HG03342 (cell line): ENCODE measurements around the gene CCS.
A peak's percentile ranks its signal among the peaks of the same experiment; 100 is the strongest.
"Not testable (repeated sequence)": the region's sequence is repeated elsewhere in the genome, so short reads cannot be mapped to it uniquely, and the experiment has no call there.

Source experiments
- ATAC-seq: cut with Tn5 transposase; IDR thresholded peaks from one replicate; pipeline ENCODE4 v1.9.1; 2021; ENCODE audit warnings: mild to moderate bottlenecking, moderate library complexity; ENCODE audit not compliant: unreplicated experiment

CCS gene

GRCh38 chr11:66625041-66625751 lies 32.2 kb downstream of the CCS start:
- ATAC-seq, result no peak

GRCh38 chr11:66625752-66626149 lies 32.8 kb downstream of the CCS start:
- ATAC-seq, result no peak

- ATAC-seq, result no peak
Measured at GRCh38 chr11:66626382-66626781, 33.4 kb downstream of the CCS start.

GRCh38 chr11:66626926-66627325 lies 33.9 kb downstream of the CCS start:
- ATAC-seq, result no peak

- no peak for ATAC-seq
Measured at GRCh38 chr11:66628061-66628603, 35.1 kb downstream of the CCS start.

- ATAC-seq, result no peak
Measured at GRCh38 chr11:66629356-66629755, 36.4 kb downstream of the CCS start.

GRCh38 chr11:66631883-66632282 lies 38.9 kb downstream of the CCS start:
- no peak for ATAC-seq

GRCh38 chr11:66632952-66633351 lies 40.0 kb downstream of the CCS start:
- no peak for ATAC-seq

- no peak for ATAC-seq
Measured at GRCh38 chr11:66636411-66636810, 43.4 kb downstream of the CCS start.

GRCh38 chr11:66637557-66638176 lies 44.7 kb downstream of the CCS start:
- ATAC-seq, result no peak

GRCh38 chr11:66638177-66639065 lies 45.4 kb downstream of the CCS start, which contains the start of gene RBM4:
Gene RBM4, plus strand, starts transcription at chr11:66638703. Its CDS starts 1,009 bp downstream, at chr11:66639712.
- ATAC-seq, result peak; percentile 95

GRCh38 chr11:66639066-66639813 lies 46.3 kb downstream of the CCS start:
- no peak for ATAC-seq

- ATAC-seq, result not testable (repeated sequence)
Measured at GRCh38 chr11:66639814-66640340, 46.9 kb downstream of the CCS start.

GRCh38 chr11:66641834-66642233 lies 48.8 kb downstream of the CCS start:
- no peak for ATAC-seq

GRCh38 chr11:66643745-66644437 lies 50.9 kb downstream of the CCS start:
- ATAC-seq, result no peak

- no peak for ATAC-seq
Measured at GRCh38 chr11:66646828-66647227, 53.8 kb downstream of the CCS start.

GRCh38 chr11:66649903-66650302 lies 56.9 kb downstream of the CCS start:
- no peak for ATAC-seq

- no peak for ATAC-seq
Measured at GRCh38 chr11:66651016-66651415, 58.0 kb downstream of the CCS start.

GRCh38 chr11:66652651-66653050 lies 59.7 kb downstream of the CCS start:
- ATAC-seq, result no peak

- ATAC-seq, result no peak
Measured at GRCh38 chr11:66653123-66653522, 60.1 kb downstream of the CCS start.
